Prostate gland (tissue), 2 donors: ENCODE measurements around the gene ASIC2. TPM values are rescaled to one million over a fixed set of nuclear protein-coding genes. Genes with fewer than 3 reads are reported as not detected.

Source experiments
- DNase-seq: peaks from one replicate; pipeline ENCODE4 v3.0.0-alpha.2; 2019; ENCODE audit warnings: low spot score
- H3K27ac ChIP-seq, 2 donors: fragments of 200-600 bp; sonication (generic); 2 replicates each; pipeline ENCODE4 v1.5.1; 2017 to 2019
- H3K27me3 ChIP-seq: fragments of 200-600 bp; sonication (generic); replicated peaks from 2 replicates; pipeline ENCODE4 v1.5.1; 2019; ENCODE audit not compliant: insufficient read depth
- H3K36me3 ChIP-seq, 2 donors: fragments of 200-600 bp; sonication (generic); 1 replicate in 1 of 2; 2 replicates in 1 of 2; pipeline versions ENCODE4 v1.5.1 to v1.8.1; 2017 to 2019
- H3K4me1 ChIP-seq: fragments of 200-600 bp; sonication (generic); replicated peaks from 2 replicates; pipeline ENCODE4 v1.5.1; 2019
- H3K4me3 ChIP-seq, 2 donors: fragments of 200-600 bp; sonication (generic); 2 replicates each; pipeline ENCODE4 v1.5.1; 2017 to 2019
- H3K9me3 ChIP-seq: fragments of 200-600 bp; sonication (generic); 2 replicates; pipeline ENCODE4 v1.5.1; 2017
- CTCF ChIP-seq, 4 experiments: fragments of 200-600 bp in 2 of 4; fragments of 450-650 bp in 2 of 4; sonication (generic) in 2 of 4; IDR thresholded peaks; 1 replicate in 3 of 4; 2 replicates in 1 of 4; pipeline ENCODE4 v1.5.1; 2016 to 2019; ENCODE audit warnings: antibody characterized with exemption in 4 of 4, mild to moderate bottlenecking in 2 of 4, moderate library complexity in 2 of 4
- POLR2A ChIP-seq: fragments of 450-650 bp; IDR thresholded peaks from one replicate; pipeline ENCODE4 v1.6.1; 2016; ENCODE audit warnings: antibody characterized with exemption, mild to moderate bottlenecking
- POLR2AphosphoS5 ChIP-seq: sonication (generic); formaldehyde crosslinking; IDR thresholded peaks from one replicate; pipeline ENCODE4 v1.6.1; 2017; ENCODE audit warnings: antibody characterized with exemption
- WGBS: methylation state at CpG from one replicate; pipeline ENCODE4 v1.1.5; 2018; 5-methylcytosine and 5-hydroxymethylcytosine counted together
- intact Hi-C: fragments of 100-400 bp; cut with DNase I; formaldehyde crosslinking; loops from one replicate; pipeline ENCODE4 v1.14.2; 2022
- total RNA-seq, 2 donors: library from RNA; depleted of rRNA; stranded (reverse); fragments of >200 nt; gene quantifications; one replicate each; pipeline ENCODE4 v1.1.0, GENCODE V29; 2016

The ASIC2 gene
- total RNA-seq, 2 donors from 2014 or later, result 3.2 TPM; not detected in 1

DNA sequence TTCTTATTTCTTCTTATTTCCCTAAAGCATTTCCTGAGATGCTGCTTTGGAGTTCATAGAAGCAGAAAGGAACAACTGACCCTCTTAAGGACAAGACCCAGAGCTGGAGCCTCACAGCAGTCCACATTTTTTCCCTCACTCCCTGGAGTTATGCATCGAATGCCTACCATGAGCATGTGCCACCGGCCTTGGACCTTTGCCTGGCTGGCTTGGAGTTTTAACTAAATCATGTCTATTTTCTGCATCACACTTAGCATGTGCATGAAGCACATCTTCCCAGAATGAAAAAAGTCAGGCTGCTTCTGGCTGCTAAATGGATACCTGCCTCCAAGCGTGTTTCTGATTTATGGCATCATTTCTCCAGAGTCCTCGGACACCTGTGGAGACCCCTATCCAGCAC lies 196.9 kb downstream of the ASIC2 start:
- Histone ChIP-seq H3K36me3 (no peaks in the 10 kb centered on the region), H3K4me1 (no peaks in the 10 kb centered on the region), H3K9me3 (no peaks in the 10 kb centered on the region), H3K27ac (no peak overlapping the region), H3K27me3 (no peaks in the 10 kb centered on the region), H3K4me3 (no peak overlapping the region)
- DNase-seq, result no peak
- no peak for TF ChIP-seq POLR2AphosphoS5
- TF ChIP-seq POLR2A, result no peak
- TF ChIP-seq CTCF (IDR thresholded peaks at IDR 0.05), result no peak
- intact Hi-C loops, result no loop called here
- 70% methylated on average over 4 of the region's 4 CpGs for WGBS

DNA sequence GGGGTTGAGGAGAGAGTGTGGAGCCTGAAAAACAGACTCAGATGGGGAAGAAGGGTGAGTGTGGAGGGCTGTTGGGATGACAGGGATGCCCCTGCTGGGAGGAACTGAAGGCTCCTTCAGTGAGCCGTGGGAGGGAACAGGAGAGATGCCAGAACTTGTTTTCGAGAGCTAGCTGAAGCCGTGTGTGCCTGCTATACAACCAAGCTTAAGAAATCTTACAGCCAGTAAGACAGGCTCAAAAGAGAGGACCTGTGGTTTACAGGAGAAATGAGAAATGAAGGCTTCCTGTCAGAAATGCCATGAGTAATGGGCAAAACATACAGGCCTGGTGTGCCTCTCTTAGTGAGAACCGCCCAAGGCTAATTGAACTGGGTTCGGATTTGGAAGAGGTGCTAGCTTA lies 201.8 kb downstream of the ASIC2 start:
- Histone ChIP-seq H3K9me3 (no peaks in the 10 kb centered on the region), H3K36me3 (no peaks in the 10 kb centered on the region), H3K4me3 (no peak overlapping the region), H3K27ac (no peak overlapping the region), H3K27me3 (no peaks in the 10 kb centered on the region), H3K4me1 (no peaks in the 10 kb centered on the region)
- intact Hi-C loops, result no loop called here
- TF ChIP-seq CTCF (IDR thresholded peaks at IDR 0.05), result no peak
- no peak for TF ChIP-seq POLR2AphosphoS5
- TF ChIP-seq POLR2A, result no peak
- 38% methylated on average over 5 of the region's 5 CpGs for WGBS
- DNase-seq, result no peak

GRCh38 chr17:33090806-33091205 lies 202.3 kb downstream of the ASIC2 start:
- Histone ChIP-seq H3K9me3 (no peaks in the 10 kb centered on the region), H3K27me3 (no peaks in the 10 kb centered on the region), H3K27ac (no peak overlapping the region), H3K4me1 (no peaks in the 10 kb centered on the region), H3K4me3 (no peak overlapping the region), H3K36me3 (no peaks in the 10 kb centered on the region)
- no peak for DNase-seq
- WGBS, result 63% methylated on average over 1 of the region's 1 CpG
- TF ChIP-seq POLR2A, result no peak
- TF ChIP-seq CTCF (IDR thresholded peaks at IDR 0.05), result no peak
- no peak for TF ChIP-seq POLR2AphosphoS5
- intact Hi-C loops, result no loop called here

- H3K4me1 ChIP-seq, result no peaks in the 10 kb centered on the region
- intact Hi-C loops, result no loop called here
- TF ChIP-seq POLR2A (no peak), CTCF (IDR thresholded peaks at IDR 0.05) (no peak), POLR2AphosphoS5 (no peak)
- no peaks in the 10 kb centered on the region for H3K36me3 ChIP-seq
- no peak for DNase-seq
- no peaks in the 10 kb centered on the region for H3K9me3 ChIP-seq
- H3K27me3 ChIP-seq, result no peaks in the 10 kb centered on the region
- H3K27ac ChIP-seq, result no peak overlapping the region
- H3K4me3 ChIP-seq, result no peak overlapping the region
Observed at GRCh38 chr17:33086878-33087277, 206.2 kb downstream of the ASIC2 start.

- Histone ChIP-seq H3K4me3 (no peak overlapping the region), H3K36me3 (no peaks in the 10 kb centered on the region), H3K9me3 (no peaks in the 10 kb centered on the region), H3K27ac (no peak overlapping the region), H3K27me3 (no peaks in the 10 kb centered on the region), H3K4me1 (no peaks in the 10 kb centered on the region)
- WGBS, result 59% methylated on average over 1 of the region's 1 CpG
- TF ChIP-seq CTCF (IDR thresholded peaks at IDR 0.05) (no peak), POLR2A (no peak), POLR2AphosphoS5 (no peak)
- intact Hi-C loops, result no loop called here
- no peak for DNase-seq
Observed at GRCh38 chr17:33086041-33086440, 207.1 kb downstream of the ASIC2 start.
